Ishikawa (cell line): ENCODE results near the gene CUL7.

Experiments used
- CEBPB ChIP-seq: IDR thresholded peaks from 2 replicates; pipeline ENCODE4 v1.6.1; 2012
- CREB1 ChIP-seq: IDR thresholded peaks from 2 replicates; pipeline ENCODE4 v1.6.1; 2012; ENCODE audit warnings: low read depth
- EGR1 ChIP-seq: IDR thresholded peaks from 2 replicates; pipeline ENCODE4 v1.6.1; 2012
- EP300 ChIP-seq: IDR thresholded peaks from 2 replicates; pipeline ENCODE4 v1.6.1; 2012; ENCODE audit warnings: borderline replicate concordance
- FOXM1 ChIP-seq: IDR thresholded peaks from 2 replicates; pipeline ENCODE4 v1.6.1; 2012; ENCODE audit warnings: low read depth, borderline replicate concordance
- MAX ChIP-seq: IDR thresholded peaks from 2 replicates; pipeline ENCODE4 v1.6.1; 2012
- NFIC ChIP-seq: IDR thresholded peaks from 2 replicates; pipeline ENCODE4 v1.6.1; 2012
- RAD21 ChIP-seq: IDR thresholded peaks from 2 replicates; pipeline ENCODE4 v1.6.1; 2012; ENCODE audit warnings: low read depth
- REST ChIP-seq: IDR thresholded peaks from 2 replicates; pipeline ENCODE4 v1.6.1; 2012; ENCODE audit warnings: low read depth, mild to moderate bottlenecking
- TAF1 ChIP-seq: IDR thresholded peaks from 2 replicates; pipeline ENCODE4 v1.6.1; 2012; ENCODE audit warnings: low read depth, mild to moderate bottlenecking
- TCF12 ChIP-seq: IDR thresholded peaks from 2 replicates; pipeline ENCODE4 v1.6.1; 2012; ENCODE audit warnings: low read depth
- TEAD4 ChIP-seq: IDR thresholded peaks from 2 replicates; pipeline ENCODE4 v1.6.1; 2012
- USF1 ChIP-seq: IDR thresholded peaks from 2 replicates; pipeline ENCODE4 v1.6.1; 2012
- YY1 ChIP-seq: IDR thresholded peaks from 2 replicates; pipeline ENCODE4 v1.6.1; 2012; ENCODE audit warnings: low read depth
- ZBTB7A ChIP-seq: IDR thresholded peaks from 2 replicates; pipeline ENCODE4 v1.6.1; 2012; ENCODE audit warnings: low read depth

Gene CUL7

GRCh38 chr6:43077981-43078511 lies 24.4 kb upstream of the CUL7 start:
- TF ChIP-seq EGR1 (no peak), NFIC (no peak)

- TF ChIP-seq EGR1 (no peak), TCF12 (no peak), YY1 (no peak), CREB1 (no peak), TAF1 (no peak), USF1 (no peak), FOXM1 (no peak), EP300 (no peak), CEBPB (no peak), NFIC (no peak), TEAD4 (no peak), RAD21 (no peak)
These were observed 23.7 kb upstream of the CUL7 start for GRCh38 chr6:43077333-43077809.

- TF ChIP-seq TCF12 = no peak
- peak; percentile 2; the same call in 1 of the 2 replicates for TF ChIP-seq RAD21
- TF ChIP-seq EP300 = no peak
- peak; percentile 68 for TF ChIP-seq ZBTB7A
- no peak for TF ChIP-seq REST
- TF ChIP-seq MAX = peak; percentile 53
- no peak for TF ChIP-seq YY1
- TF ChIP-seq TEAD4 = no peak
- no peak for TF ChIP-seq EGR1
- 0 out of 2 replicates have a peak, but pooled peaks have one; percentile 13 for TF ChIP-seq USF1
- no peak for TF ChIP-seq CREB1
- no peak for TF ChIP-seq CEBPB
- TF ChIP-seq TAF1 = peak; percentile 48
- TF ChIP-seq NFIC = no peak
- no peak for TF ChIP-seq FOXM1
These were observed 23.0 kb upstream of the CUL7 start for GRCh38 chr6:43076464-43077332.

- no peak for TF ChIP-seq EP300
- no peak for TF ChIP-seq CREB1
- TF ChIP-seq CEBPB = no peak
- TF ChIP-seq MAX = no peak
These were observed 22.2 kb upstream of the CUL7 start, which contains the start of gene PTK7 for GRCh38 chr6:43075670-43076463. PTK7 (plus strand) TSS chr6:43076314; CDS start chr6:43076489, 175 bp downstream.

- no peak for TF ChIP-seq CREB1
- TF ChIP-seq ZBTB7A = no peak
- TF ChIP-seq TAF1 = no peak
- no peak for TF ChIP-seq YY1
- TF ChIP-seq NFIC = no peak
These were observed 21.4 kb upstream of the CUL7 start for GRCh38 chr6:43074847-43075669.

GRCh38 chr6:43070028-43070632 lies 16.5 kb upstream of the CUL7 start:
- TF ChIP-seq RAD21 = peak; percentile 66
- TF ChIP-seq CEBPB = no peak
